Fibroblast of pulmonary artery (primary cell): ENCODE data around the gene CDHR2.

Source experiments
- DNase-seq: peaks from one replicate; pipeline ENCODE4 v3.0.0-alpha.2; 2010; ENCODE audit warnings: low read depth
- H3K4me3 ChIP-seq: replicated peaks from 2 replicates; pipeline ENCODE4 v1.5.1; 2011; ENCODE audit warnings: low read depth, mild to moderate bottlenecking, control low read depth, low read length, moderate library complexity
- CTCF ChIP-seq: IDR thresholded peaks from 2 replicates; pipeline ENCODE4 v1.5.1; 2011; ENCODE audit warnings: mild to moderate bottlenecking, control low read depth, low read length, inconsistent platforms; ENCODE audit errors: missing control alignments

CDHR2 gene

GRCh38 chr5:176616511-176616910 is 67.4 kb downstream of the CDHR2 start:
- DNase-seq = no peak
- no peak for TF ChIP-seq CTCF
- no peak overlapping the region for H3K4me3 ChIP-seq

- TF ChIP-seq CTCF = no peak
- no peak overlapping the region for H3K4me3 ChIP-seq
- DNase-seq = no peak
Measured at GRCh38 chr5:176618783-176619182, 69.6 kb downstream of the CDHR2 start.

DNA sequence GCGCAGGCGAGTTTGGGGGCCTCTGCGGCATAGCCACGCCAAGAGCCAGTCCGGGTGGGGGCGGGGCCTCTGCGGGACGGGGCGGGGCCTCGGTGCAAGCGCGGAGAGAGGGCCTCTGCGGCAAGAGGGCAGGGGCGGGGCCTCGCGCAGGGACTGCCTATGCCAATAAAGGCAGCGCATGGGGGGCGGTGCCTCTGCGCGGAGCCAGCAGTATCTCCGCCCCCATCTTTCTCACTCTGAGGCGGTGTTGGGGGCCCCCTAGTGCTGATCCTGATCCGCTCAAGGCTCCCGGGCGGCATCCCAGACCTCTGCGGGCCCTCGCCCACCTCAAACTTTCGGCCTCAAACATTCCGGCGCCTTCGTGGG is 70.0 kb downstream of the CDHR2 start:
- peak; percentile 37 for TF ChIP-seq CTCF
- peak; percentile 89 for DNase-seq
- H3K4me3 ChIP-seq = no peak overlapping the region

DNA sequence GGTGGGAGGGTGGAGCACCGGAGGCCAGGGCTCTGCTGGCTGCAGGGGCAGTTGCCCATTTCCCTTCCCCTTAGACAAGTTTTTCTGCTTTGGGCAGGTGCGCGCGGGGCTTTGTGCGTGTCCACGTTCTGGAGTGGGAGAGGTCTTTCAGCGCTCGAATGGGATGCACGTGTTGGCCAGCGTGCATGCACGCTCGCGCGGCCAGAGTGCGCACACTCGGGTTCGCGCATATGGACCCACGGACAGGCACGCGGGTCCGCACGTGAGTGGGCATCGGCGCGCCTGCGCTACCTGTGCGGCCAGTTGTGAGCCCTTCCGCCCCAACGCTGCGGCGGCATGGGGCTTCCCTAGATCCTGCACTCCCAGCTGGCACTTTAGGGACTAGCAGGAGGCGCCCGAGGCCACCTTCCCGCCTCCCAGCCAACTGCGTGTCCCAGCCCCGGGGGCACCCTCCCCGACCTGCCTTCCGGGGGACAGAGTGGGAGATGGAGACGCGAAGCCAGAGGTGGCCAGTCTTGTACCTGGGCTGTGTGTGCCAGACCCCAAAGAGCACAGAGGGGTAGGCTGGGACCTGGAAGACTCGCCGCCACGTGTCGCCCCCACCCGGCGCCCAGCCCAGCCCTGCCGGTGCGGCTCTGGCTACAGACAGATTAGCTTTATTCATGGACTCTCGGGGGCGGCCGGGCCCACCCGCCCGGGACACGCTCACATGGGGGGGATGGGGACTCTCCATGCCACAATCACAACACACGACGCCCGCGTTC is 70.6 kb downstream of the CDHR2 start:
- no peak overlapping the region for H3K4me3 ChIP-seq
- DNase-seq = no peak
- no peak for TF ChIP-seq CTCF

DNA sequence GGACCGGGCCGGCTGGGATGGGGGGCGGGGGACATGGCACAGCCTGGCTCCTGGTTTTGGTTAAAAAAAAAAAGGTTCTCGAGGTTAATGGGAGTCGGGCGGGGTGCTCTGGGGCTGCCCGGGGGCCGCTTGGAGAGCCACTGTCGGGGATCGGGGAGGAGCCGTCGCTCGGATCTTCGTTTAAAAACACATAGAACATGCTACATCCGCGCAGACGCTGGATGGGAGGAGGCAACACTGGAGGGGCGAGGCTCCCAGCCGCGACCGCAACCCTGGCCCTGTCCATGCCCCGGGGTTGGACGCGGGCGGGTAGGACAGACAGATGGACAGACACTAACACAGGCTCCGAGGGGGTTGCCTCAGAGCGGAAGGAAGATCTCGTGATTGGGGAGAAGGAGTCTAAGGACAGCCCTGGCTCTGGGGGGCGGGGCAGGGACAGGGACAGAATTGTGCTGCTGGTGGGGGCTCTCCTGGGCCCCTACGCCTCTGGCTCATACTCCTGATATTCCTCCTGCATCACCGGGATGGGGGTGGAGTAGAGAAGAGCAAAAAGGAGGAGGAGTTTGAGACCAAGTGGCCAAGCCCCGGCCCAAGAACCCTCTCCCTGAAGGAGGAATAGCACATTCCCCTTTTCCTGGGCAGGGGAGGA is 71.3 kb downstream of the CDHR2 start:
- H3K4me3 ChIP-seq = peak overlapping the region; percentile 10
- no peak for DNase-seq
- TF ChIP-seq CTCF = no peak

- TF ChIP-seq CTCF = no peak
- no peak overlapping the region for H3K4me3 ChIP-seq
- DNase-seq = no peak
Measured at GRCh38 chr5:176621661-176622079, 72.5 kb downstream of the CDHR2 start.

GRCh38 chr5:176624142-176624541 is 75.0 kb downstream of the CDHR2 start:
- TF ChIP-seq CTCF = no peak
- no peak for DNase-seq

More at GRCh38 chr5:176624142-176624541, 75.0 kb downstream of the CDHR2 start:
- no peak overlapping the region for H3K4me3 ChIP-seq
